ENCODE data around the gene ZFTA. TPM values are rescaled to one million over a fixed set of nuclear protein-coding genes. Genes with fewer than 3 reads are reported as not detected.

The ZFTA gene
- total and polyA plus RNA-seq, 2 experiments from 2014 or later: 8.3 to 36.6 TPM

GRCh38 chr11:63736864-63737263, 31.7 kb downstream of the ZFTA start:
- no peaks in the 10 kb centered on the region for H3K27me3 ChIP-seq (ENCODE audit: insufficient read depth)
- H3K36me3 ChIP-seq (ENCODE audit: insufficient read depth): no peaks in the 10 kb centered on the region
- no peaks in the 10 kb centered on the region; the same call in 2 of the 3 replicates for H3K36me3 Mint-ChIP-seq (ENCODE audit: low read depth)
- H3K27ac Mint-ChIP-seq: no peak overlapping the region
- no peaks in the 10 kb centered on the region for H3K9me3 Mint-ChIP-seq
- no peaks in the 10 kb centered on the region; the same call in 1 of the 2 replicates for H3F3A ChIP-seq (replicated peaks; ENCODE audit: low read depth)
- H3K4me1 Mint-ChIP-seq: peaks cover 2% of the 10 kb centered on the region; the same call in 2 of the 3 replicates
- H3K4me3 Mint-ChIP-seq: no peak overlapping the region
- peaks cover 28% of the 10 kb centered on the region for H4K20me1 ChIP-seq (replicated peaks; ENCODE audit: insufficient read depth)
- no peak overlapping the region for H3K4me2 ChIP-seq
- H3K79me2 ChIP-seq (replicated peaks; ENCODE audit: insufficient read depth): peaks cover 43% of the 10 kb centered on the region
- no peaks in the 10 kb centered on the region for H3K9me2 ChIP-seq (ENCODE audit: insufficient read depth)
- ATAC-seq: no peak; the same call in 2 of the 3 replicates
- DNase-seq (ENCODE audit: low spot score): no peak
- no peak overlapping the region for H2AFZ ChIP-seq
- no peak overlapping the region for H3K4me3 ChIP-seq
- H3K27me3 Mint-ChIP-seq (ENCODE audit: insufficient read depth, low read depth, poor library complexity): peaks cover under 1% of the 10 kb centered on the region
- H3K4me1 ChIP-seq (ENCODE audit: insufficient read depth): no peaks in the 10 kb centered on the region
- no peak overlapping the region for H3K27ac ChIP-seq (ENCODE audit: low read depth)
- no peak for TF ChIP-seq EZH2 (IDR thresholded peaks at IDR 0.05; ENCODE audit: low read depth, unreplicated experiment)
- TF ChIP-seq, protein P1, sequence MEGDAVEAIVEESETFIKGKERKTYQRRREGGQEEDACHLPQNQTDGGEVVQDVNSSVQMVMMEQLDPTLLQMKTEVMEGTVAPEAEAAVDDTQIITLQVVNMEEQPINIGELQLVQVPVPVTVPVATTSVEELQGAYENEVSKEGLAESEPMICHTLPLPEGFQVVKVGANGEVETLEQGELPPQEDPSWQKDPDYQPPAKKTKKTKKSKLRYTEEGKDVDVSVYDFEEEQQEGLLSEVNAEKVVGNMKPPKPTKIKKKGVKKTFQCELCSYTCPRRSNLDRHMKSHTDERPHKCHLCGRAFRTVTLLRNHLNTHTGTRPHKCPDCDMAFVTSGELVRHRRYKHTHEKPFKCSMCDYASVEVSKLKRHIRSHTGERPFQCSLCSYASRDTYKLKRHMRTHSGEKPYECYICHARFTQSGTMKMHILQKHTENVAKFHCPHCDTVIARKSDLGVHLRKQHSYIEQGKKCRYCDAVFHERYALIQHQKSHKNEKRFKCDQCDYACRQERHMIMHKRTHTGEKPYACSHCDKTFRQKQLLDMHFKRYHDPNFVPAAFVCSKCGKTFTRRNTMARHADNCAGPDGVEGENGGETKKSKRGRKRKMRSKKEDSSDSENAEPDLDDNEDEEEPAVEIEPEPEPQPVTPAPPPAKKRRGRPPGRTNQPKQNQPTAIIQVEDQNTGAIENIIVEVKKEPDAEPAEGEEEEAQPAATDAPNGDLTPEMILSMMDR (conservative IDR thresholded peaks at IDR 0.05; ENCODE audit: low read depth in 2 of 2): peak in 1 of 2 experiments; percentile 21; a peak in 1 of 4 replicates

DNA sequence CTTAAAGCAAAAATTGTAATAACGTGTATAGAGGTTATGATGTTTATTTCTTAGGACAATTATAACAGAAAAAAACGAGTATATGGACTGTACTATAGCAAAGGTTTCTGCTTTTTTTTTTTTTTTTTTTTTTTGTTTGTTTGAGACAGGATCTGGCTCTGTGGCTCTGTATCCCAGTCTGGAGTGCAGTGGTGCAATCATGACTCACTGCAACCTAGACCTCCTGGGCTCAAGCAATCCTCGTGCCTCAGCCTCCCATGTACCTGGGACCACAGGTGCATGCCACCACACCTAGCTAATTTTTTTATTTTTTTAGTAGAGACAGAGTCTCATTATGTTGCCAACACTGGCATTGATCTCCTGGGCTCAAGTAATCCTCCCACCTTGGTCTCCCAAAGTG, 39.2 kb downstream of the ZFTA start:
- Mint-ChIP-seq H3K4me1 (peaks cover 5% of the 10 kb centered on the region; the same call in 1 of the 3 replicates), H3K4me3 (no peak overlapping the region), H3K27ac (no peak overlapping the region), H3K36me3 (ENCODE audit: low read depth) (no peaks in the 10 kb centered on the region), H3K27me3 (ENCODE audit: insufficient read depth, low read depth, poor library complexity) (peaks cover 5% of the 10 kb centered on the region), H3K9me3 (no peaks in the 10 kb centered on the region)
- Histone ChIP-seq H3K36me3 (ENCODE audit: insufficient read depth) (no peaks in the 10 kb centered on the region), H3K27ac (ENCODE audit: low read depth) (no peak overlapping the region), H3K9me2 (ENCODE audit: insufficient read depth) (no peaks in the 10 kb centered on the region), H4K20me1 (replicated peaks; ENCODE audit: insufficient read depth) (peaks cover 28% of the 10 kb centered on the region), H3F3A (replicated peaks; ENCODE audit: low read depth) (no peaks in the 10 kb centered on the region), H3K4me3 (no peak overlapping the region), H3K4me2 (no peak overlapping the region), H3K27me3 (ENCODE audit: insufficient read depth) (no peaks in the 10 kb centered on the region), H3K4me1 (ENCODE audit: insufficient read depth) (0 out of 2 replicates have a peak, but pooled peaks cover 5% of the 10 kb centered on the region), H2AFZ (no peak overlapping the region), H3K79me2 (replicated peaks; ENCODE audit: insufficient read depth) (peaks cover 55% of the 10 kb centered on the region)
- DNase-seq (ENCODE audit: low spot score) (no peak), ATAC-seq (no peak)
- TF ChIP-seq, protein P1 (conservative IDR thresholded peaks at IDR 0.05; ENCODE audit: low read depth in 2 of 2): no peak
- TF ChIP-seq CREB1 (CRISPR knock-in tag; IDR thresholded peaks at IDR 0.05; ENCODE audit: low read depth): no peak
- TF ChIP-seq, protein P2, sequence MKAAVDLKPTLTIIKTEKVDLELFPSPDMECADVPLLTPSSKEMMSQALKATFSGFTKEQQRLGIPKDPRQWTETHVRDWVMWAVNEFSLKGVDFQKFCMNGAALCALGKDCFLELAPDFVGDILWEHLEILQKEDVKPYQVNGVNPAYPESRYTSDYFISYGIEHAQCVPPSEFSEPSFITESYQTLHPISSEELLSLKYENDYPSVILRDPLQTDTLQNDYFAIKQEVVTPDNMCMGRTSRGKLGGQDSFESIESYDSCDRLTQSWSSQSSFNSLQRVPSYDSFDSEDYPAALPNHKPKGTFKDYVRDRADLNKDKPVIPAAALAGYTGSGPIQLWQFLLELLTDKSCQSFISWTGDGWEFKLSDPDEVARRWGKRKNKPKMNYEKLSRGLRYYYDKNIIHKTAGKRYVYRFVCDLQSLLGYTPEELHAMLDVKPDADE (IDR thresholded peaks at IDR 0.05): no peak
- TF ChIP-seq STAT1 (IDR thresholded peaks at IDR 0.05; ENCODE audit: unreplicated experiment): no peak
- TF ChIP-seq POLR2AphosphoS5 (IDR thresholded peaks at IDR 0.05; ENCODE audit: low read depth): no peak
- TF ChIP-seq ZNF114 (CRISPR knock-in tag; IDR thresholded peaks at IDR 0.05): no peak
- TF ChIP-seq ZNF462 (CRISPR knock-in tag; IDR thresholded peaks at IDR 0.05): no peak
- TF ChIP-seq EZH2phosphoT487 (IDR thresholded peaks at IDR 0.05; ENCODE audit: unreplicated experiment): no peak

All from GM23338 (cell line).